Renal cortical epithelial cell (primary cell): ENCODE results near the gene TUBGCP6. TPM values are rescaled to one million over a fixed set of nuclear protein-coding genes. Genes with fewer than 3 reads are reported as not detected.
"Not testable (repeated sequence)": the region's sequence is repeated elsewhere in the genome, so short reads cannot be mapped to it uniquely, and the experiment has no call there.

ENCODE experiments used
- DNase-seq: peaks from one replicate; pipeline ENCODE4 v3.0.0-alpha.2; 2011; ENCODE audit warnings: low read depth
- total RNA-seq: library from RNA; depleted of rRNA; stranded (reverse); fragments of >200 nt; gene quantifications from 2 replicates; pipeline ENCODE4 v1.2.3, GENCODE V29; 2014

Gene TUBGCP6
- total RNA-seq, 1 donor from 2014 or later: 34.5 TPM

DNA sequence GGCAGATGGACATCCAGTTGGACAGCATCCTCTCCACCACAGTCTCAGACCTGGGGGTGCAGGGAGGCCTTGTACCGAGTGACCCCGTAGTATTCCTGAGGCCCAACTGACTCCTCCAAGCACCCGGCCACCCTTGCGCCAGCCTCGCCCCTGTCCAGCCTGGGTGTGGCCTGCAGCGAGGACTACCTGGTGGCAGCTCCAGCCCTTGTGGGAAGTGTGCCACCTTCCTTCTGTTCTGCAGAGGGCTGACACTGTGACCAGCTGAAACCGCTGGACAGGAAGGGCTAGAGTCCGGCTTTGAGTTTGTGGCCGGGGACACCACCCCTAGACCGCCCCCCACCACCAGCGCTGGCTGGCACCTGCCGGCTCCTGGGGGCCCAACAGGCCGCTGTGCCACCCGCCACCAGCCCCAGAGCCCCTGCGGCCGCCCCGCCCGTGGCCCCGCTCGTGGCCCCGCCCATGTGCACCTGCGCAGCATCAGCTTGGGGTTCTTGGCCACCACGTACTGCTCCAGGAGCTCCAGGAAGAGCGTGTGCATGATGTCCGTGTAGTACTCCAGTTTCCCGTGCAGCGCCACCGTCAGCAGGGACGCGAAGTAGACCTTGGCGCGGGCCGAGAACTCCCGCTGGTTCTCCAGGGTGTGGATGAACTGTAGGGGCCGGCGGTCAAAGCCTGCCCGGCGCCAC, 35.3 kb upstream of the TUBGCP6 start:
- DNase-seq: no peak

DNA sequence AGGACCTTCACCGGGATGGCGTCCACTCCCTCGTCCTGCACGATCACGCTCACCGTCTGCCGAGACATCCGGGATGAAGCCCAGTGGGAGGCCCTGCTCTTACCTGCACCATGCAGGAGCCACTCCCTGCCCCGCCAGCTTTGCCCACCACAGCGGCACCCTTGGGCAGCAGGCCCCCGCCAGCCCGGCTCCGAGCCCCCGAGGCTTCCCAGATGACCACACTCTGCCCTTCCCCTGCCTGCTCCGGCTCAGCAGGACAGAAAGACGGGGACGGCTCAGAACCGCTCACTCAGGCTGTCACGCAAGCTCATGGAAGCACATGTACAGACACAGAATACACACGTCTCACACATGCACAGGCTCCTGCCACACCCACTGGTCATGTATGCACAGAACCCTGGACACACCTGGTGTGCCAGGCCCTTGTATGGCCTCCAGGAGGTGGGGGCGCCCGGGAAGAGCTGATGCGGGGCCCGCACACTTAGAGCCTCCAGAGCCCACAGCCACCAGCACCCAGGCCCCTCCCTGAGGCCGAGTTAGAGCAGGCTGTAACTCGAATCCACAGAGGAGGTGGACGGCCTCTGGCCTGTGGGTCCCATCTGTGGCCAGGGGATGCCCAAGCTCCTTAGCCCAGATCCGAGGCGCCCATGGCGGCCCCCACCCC, 34.3 kb upstream of the TUBGCP6 start:
- no peak for DNase-seq

DNA sequence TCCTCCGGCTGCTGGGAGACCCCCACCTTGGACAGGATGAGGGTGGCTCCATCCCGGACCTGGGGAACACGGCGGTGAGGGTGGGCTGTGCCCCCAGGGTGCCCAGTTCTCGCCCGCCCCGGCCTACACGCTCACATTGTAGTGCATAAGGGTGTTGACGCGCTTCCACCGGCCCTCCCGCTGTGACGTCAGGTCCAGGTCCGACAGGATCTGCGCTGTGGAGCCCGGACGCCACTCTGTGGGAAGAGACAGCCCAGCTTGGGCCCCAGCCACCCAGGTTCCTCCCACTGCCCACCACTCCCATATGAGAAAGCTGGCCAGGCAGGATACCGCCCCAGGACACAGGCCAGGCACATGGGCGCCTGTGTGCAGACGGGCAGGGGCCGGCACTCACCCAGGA, 33.6 kb upstream of the TUBGCP6 start:
- no peak for DNase-seq

DNA sequence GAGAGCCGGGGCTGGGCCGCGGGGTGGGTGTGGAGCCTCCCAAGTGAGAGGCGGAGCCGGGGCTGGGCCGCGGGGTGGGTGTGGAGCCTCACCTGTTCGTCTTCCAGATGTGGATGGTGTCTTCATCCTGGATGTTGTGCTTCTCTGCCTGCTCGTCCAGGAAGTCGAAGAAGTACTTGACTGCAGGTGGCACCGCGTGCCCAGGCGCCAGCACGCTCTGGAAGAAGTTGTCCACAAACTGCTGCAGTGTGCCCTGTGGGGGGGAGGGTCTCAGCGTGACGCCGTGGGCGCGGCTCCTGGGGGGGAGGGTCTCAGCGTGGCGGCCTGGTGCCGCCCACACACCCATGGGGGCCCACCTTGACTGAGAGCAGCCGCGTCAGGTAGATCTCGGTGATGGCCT, 32.9 kb upstream of the TUBGCP6 start:
- DNase-seq: no peak

DNA sequence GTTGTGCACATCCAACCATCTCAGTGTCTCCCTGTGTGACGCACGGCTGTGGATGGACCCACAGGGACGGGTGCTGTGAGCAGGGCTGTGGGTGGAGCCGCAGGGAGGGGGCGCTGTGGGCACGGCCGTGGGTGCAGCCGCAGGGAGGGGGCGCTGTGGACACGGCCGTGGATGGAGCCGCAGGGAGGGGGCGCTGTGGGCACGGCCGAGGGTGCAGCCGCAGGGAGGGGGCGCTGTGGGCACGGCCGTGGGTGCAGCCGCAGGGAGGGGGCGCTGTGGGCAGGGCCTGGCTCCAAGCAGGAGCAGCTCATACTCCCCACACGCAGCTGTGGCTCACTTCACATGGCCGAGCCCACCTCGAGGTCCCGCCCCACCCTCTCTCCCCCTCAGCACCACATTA, 31.3 kb upstream of the TUBGCP6 start:
- DNase-seq: peak; percentile 16

DNA sequence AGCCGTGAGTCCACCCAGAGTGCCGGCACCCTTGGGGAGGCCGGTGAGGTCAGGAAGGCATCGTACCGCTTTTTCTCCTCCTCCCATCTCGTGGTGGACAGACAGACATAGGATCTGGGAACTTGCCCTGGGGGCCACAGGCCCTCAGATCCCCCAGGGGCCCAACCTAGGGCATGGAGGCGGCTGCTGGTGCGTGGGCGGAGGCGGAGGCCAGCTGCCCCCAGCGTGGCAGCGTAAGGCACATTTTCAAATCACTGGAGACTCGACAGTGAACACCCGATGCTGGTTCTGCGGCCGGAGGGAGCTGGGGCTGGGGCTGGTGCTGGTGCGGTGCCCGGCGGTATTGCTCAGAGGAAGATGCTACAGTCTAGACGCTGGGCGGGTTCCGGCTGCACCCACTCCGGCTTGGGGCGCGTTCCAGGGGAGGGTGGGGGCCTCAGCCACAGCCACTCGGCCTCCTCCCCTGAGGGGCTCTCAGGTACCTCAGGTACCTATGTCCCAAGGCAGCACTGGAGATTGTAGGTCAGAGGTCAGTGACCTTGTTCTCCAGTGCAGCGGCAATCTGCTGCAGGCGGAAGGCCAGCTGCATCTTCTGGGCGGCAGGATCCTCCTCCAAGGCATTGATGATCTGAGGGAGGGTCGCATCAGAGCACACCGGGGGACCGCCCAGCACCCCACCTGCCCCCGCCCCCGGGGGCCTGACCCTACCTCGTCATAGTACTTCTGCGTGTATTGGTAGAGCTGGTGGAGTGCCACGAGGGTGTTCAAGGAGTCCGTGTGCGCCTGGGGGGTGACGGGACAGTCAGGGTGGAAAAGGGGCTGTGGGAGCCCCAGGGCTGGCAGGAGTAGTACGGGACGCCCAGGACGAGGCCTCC, 30.6 kb upstream of the TUBGCP6 start:
- DNase-seq: no peak

DNA sequence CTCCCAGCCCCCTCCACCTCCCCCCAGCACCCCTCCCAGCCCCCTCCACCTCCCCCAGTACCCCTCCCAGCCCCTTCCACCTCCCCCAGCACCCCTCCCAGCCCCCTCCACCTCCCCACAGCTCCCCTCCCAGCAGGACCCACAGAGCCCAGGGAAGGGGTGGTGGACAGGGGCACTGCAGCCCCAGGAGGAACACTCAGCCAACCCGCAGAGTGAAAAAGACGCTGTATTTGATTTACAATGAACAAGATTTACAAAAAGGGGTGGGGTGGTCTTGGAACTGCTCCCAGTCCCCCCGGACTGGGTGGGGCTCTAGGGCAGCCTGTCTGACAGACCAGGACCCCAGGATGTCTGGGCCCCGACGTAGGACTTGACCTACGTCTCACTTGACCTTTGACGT, 29.9 kb upstream of the TUBGCP6 start:
- no peak for DNase-seq

DNA sequence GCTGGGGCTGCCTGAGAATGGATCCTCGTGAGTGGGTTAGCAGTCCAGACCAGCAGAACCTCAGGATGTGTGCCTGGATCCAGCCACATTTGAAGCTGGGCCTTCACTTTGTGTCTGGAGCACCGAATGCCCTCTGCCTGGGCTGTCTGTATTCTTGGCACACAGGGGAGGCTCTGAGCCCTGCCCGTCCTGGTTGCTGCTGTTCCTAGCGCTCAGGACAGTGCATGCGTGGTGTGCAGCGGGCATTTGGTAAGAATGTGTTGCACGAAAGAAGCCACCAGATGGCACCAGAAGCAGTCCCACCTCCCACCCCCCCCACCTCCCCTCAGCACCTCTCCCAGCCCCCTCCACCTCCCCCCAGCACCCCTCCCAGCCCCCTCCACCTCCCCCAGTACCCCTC, 29.5 kb upstream of the TUBGCP6 start:
- DNase-seq: peak; percentile 45

DNA sequence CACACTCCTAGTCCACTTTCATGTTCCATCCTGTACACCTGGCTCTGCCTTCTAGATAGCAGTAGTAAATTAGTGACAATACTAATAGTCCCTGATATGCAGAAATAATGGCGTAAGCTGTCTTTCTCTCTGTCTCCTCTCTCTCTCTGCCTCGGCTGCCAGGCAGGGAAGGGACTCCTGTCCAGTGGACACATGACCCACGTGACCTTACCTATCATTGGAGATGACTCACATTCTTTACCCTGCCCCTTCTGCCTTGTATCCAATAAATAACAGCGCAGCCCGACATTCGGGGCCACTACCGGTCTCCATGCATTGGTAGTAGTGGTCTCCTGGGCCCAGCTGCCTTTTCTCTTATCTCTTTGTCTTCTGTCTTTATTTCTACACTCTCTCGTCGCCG, 29.0 kb upstream of the TUBGCP6 start:
- DNase-seq: not testable (repeated sequence)

DNA sequence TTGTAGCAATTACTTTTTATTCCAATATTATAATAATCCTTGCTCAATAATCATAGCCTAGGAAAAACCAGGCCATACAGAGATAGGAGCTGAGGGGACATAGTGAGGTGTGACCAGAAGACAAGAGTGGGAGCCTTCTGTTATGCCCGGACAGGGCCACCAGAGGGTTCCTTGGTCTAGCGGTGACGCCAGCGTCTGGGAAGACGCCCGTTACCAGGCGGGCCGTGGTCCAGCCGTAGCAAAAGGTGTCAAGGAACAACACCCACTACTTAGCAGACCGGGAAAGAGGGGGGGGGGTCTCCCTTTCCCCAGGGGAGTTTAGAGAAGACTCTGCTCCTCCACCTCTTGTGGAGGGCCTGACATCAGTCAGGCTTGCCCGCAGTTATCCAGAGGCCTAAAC, 28.5 kb upstream of the TUBGCP6 start:
- not testable (repeated sequence) for DNase-seq

DNA sequence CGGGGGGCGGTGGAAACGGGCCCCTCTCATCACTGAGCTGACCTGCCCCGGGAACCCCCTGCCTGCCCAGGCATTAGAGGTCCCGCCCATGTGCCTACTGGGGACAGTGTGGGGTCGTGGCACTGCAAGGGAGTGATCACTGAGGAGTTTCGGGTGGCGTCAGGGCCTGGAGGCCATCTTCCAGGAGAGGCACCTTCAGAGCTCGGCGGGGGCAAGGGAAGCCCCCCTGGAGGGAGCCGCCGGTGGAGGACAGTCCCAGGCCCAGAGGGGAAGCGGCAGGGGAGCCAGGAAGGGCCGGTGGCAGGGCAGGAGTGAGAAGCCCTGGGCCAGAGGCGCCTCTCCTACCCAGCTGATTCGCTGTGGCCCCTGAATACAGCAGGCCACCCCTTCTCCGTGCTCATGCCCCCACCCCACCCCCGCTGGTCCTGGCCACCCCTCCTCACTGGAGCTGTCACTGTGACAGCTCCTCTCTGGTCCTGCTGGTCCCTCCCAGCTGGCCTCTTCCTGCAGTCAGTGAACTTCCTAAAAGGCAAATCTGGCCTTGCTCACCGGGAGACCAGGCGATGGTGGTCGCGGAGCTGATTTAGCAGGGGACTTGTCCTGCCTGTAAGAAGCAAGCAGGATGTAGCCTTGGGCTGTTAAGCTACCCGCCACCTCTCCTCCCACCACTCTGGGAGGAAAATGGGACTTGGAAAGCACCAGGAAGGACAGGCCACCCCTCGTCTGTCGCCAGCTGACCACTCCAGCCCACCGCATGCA, 27.4 kb upstream of the TUBGCP6 start:
- DNase-seq: no peak

DNA sequence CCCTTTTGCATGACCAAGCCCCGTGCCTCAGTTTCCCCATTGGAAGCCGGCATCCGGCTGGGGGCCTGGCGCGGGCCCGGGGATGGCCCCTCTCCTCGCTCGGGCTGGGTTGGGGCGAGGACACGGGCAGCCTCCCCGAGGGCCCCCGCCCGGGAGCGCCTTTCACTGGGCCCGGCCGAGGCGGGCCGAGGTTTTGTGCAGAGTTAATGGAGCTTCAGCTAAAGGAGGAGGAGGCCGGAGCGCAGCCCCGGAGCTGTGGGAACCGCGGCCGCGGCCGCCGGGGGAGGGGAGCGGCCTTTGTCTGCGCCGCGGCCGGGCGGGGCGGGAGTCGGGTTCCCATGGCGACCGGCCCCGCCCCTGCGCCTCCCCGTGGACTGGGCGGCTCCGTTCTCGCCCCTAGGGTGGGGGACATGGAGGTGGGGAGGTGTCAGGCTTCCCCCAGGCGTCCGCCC, 26.7 kb upstream of the TUBGCP6 start:
- peak; percentile 15 for DNase-seq

DNA sequence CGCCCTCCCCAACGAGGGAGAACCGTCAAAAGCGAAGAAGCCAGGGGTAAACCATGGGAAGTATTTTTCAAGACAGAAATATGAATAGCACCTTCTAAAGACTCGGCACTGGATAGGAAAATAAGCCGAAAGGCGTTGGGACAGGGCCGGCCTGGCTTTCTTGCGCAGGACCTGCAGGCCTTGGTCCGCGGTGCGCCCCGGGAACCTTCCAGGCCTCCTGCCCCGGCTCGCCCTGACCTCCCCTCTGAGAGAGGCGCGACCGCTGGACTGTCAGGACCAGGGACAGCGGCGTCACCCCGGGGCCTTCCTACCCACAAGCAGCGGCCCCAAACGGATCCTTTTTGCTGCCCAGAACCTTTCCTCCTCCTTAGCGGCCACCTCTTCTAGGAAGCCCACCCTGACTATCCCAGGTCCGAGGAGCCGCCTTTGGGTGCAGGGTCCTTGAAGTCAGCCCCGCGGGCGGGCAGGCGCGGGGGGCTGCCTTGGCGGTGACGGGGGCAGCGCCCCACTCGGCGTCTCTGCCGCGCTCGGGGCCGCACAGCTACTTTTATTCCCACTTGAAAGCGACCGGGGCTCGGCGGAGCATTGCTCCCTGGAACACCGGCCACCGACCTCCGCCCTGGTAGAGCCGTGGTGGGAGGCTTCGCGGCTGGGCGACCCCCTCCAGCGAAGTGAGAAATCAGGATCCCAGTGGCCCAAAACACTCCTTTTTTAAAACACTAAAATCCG, 26.0 kb upstream of the TUBGCP6 start:
- peak; percentile 34 for DNase-seq

DNA sequence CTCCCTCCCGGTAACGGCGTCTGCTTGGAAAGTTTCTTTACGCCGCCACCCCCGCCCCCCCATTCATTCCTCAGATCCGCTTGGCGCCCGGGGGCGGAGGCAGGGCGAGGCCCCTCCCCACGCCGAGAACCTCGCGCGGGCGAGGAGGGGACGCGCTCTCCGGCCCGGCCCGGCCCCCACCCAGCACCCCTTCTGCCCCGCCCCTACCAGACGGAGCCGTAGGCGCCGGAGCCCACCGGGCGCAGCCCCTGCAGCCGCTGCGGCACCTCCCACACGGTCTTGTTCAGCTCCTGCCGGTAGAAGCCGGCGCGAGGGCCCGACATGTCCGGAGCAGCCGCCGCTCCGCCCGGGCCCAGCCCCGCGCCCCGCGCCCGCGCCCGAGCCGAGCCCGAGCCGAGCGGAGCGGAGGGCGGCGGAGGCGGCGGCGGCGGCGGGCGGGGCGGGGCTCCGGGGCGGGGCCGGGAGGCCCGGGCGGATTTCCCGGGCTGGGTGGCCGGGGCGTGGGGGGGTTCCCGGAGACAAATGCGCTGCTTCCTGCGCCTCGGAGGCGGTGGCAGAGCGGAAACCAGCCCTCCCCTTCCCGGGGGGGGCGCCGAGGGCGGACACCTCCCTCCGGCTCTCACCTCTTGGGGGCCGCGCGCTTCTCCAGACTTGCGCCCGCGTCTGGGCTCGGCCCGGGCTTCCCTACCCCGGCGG, 25.3 kb upstream of the TUBGCP6 start, which contains the start of gene MAPK11:
Gene MAPK11, minus strand, starts transcription at position 411 of the 696 bp plus-strand sequence. Its CDS starts 88 bp downstream, at position 323.
- DNase-seq: no peak

DNA sequence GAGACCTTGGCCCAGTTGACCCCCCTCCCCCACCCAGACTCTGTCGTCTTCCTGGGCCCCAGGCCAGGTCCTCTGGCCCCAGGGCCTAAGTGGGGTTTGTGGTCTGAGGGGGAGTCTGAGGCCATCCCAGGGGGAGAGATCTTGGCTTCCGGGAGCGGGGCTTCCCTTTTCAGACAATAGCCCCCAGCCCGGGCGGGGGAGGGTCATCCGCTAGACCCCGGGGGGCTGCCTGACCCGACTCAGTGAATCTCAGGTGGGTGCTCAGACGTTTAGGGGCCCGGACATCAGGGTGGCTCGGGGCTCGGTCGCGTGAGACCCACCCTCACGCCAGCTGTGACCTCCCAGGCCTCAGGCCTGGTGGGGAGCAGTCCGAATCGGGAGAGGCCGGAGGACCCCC, 24.7 kb upstream of the TUBGCP6 start:
- DNase-seq: no peak

DNA sequence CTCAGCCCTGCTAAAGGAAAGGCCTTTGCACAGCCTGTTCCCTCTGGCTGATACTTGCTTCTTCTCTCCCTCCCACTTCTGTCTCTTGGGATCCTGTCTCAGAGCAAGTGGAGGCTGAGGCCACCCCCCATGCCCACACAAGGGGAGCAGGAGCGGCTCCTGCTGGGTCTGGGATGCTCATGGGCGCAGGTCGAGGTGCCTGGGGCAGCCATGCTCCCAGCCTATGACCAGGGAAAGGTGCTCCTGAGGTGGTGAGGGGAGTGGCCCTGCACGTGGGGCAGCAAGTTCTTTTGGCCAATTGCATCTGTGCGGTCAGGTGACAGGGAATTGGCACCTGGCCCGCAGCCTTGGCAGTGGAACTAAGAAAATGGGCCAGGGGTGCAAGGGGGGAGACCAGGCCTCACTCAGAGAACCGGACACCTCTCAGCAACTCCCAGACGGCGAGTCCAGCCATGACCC, 23.9 kb upstream of the TUBGCP6 start:
- DNase-seq: no peak

DNA sequence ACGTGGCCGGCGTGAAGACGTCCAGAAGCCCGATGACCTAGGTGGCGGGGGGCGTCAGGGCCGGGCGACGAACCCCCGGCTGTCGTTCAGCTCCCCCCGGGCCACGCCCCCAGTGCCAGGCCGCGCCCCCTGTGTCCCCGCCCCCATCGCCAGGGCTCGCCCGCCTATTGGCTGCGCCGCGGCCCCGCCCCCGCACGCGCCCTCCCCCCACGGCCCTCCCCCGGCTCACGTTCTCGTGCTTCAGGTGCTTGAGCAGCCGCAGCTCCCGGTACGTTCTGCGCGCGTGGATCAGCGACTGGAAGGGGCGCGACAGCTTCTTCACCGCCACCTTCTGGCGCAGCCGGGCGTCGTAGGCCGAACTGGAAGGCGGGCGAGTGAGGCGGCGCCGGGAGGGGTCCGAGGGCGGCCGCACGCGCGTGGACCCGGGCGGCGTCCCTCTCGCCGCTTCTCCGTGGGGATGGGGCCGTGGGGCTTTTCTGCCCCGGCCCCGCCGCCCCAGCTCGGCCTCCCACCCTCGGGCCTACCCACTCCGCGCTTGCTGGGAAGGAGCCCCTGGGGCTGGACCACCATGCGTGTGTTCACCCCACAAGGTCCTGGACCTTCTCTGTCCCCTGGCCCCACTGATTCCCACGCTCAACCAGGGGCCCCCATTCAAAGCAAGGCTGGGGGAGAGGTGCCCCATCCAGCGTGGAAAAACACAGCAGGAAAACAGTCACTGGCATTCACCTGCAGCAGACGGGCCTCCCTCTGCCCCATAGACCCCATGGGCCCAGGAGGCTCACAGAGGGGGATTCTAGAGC, 23.0 kb upstream of the TUBGCP6 start:
- peak; percentile 27 for DNase-seq

DNA sequence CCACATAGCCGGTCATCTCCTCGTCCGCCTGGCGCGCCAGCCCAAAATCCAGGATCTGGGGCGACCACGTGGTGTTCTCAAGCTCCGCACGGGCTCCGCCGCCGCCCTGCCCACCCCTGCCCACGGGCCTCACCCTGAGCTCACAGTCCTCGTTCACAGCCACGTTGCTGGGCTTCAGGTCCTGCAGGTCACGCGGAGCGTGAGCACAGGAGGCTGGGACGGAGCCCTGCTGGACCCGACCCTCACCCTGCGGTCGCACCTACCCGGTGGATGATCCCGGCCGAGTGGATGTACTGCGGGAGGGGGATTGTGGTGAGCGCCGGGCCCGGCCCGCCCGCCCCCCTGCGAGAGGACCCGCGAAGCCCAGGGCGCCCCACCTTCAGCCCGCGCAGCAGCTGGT, 22.2 kb upstream of the TUBGCP6 start:
- no peak for DNase-seq

DNA sequence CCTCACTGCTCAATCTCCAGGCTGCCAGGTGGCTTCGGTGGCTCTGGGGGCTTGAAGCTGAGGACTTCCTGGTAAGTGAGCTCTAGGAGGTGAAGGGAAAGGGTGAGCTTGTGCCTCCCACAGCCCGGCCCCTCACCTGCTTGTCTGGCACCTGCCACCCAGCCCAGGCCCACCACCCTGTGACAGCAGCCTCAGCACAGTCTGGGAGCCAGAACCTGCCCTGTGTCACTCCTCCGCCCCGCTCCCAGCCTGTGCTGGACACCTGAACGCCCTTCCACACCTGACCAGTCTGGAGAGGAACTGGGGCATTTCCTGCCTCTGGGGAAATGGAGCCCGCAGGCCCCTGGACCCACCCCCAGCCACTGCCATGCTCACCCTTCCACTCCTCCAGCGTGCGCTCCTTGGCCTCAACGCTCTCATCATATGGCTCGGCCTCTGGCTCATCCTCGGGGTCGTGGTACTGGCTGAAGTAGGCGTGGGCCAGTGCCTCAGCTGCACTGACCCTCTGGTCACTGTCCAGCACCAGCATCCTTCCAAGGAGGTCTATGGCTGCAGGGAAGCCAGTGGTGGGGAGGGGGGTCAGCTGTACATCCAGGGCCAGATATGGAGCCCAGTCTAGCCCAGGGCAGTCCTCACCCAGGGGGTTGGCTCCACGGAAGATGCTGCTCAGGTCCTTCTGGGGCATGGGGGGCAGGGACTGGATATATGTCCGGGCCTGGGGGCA, 20.3 kb upstream of the TUBGCP6 start:
- no peak for DNase-seq
